Calu3 (cell line): ENCODE measurements around the gene GCN1. TPM values are rescaled to one million over a fixed set of nuclear protein-coding genes. Genes with fewer than 3 reads are reported as not detected.
"Not testable (repeated sequence)": the region's sequence is repeated elsewhere in the genome, so short reads cannot be mapped to it uniquely, and the experiment has no call there.

ENCODE experiments used
- BruUV-seq: library from RNA; stranded (reverse); fragments of 400-500 nt; replicated peaks from 2 replicates; lab custom pipeline; 2021; lab: Mats Ljungman, UMichigan
- CTCF ChIA-PET: fragments of 300-600 bp; sonication (Branson Sonifier 250); formaldehyde crosslinking; loops from one replicate; lab custom pipeline; 2022; ENCODE audit warnings: antibody characterized with exemption; lab: Charles Lee
- DNase-seq: peaks from one replicate; pipeline ENCODE4 v3.0.0; 2022
- H3K27ac Mint-ChIP-seq: one replicate; pipeline ENCODE4 v1.8.0; 2022; ENCODE audit warnings: mixed read lengths; ENCODE audit not compliant: unreplicated experiment
- H3K27me3 Mint-ChIP-seq: one replicate; pipeline ENCODE4 v1.8.0; 2022; ENCODE audit warnings: mixed read lengths; ENCODE audit not compliant: unreplicated experiment
- H3K36me3 Mint-ChIP-seq: one replicate; pipeline ENCODE4 v1.8.0; 2022; ENCODE audit warnings: mild to moderate bottlenecking, moderate library complexity, mixed read lengths; ENCODE audit not compliant: insufficient read depth, unreplicated experiment
- H3K4me1 Mint-ChIP-seq: one replicate; pipeline ENCODE4 v1.8.0; 2022; ENCODE audit warnings: mild to moderate bottlenecking, low read depth, mixed read lengths; ENCODE audit not compliant: unreplicated experiment
- H3K4me3 Mint-ChIP-seq: one replicate; pipeline ENCODE4 v1.8.0; 2022; ENCODE audit warnings: mild to moderate bottlenecking, low read depth, moderate library complexity, mixed read lengths; ENCODE audit not compliant: unreplicated experiment
- H3K9me3 Mint-ChIP-seq: one replicate; pipeline ENCODE4 v1.8.0; 2022; ENCODE audit warnings: low read depth, mixed read lengths; ENCODE audit not compliant: unreplicated experiment
- CTCF ChIP-seq: fragments of 200-600 bp; IDR thresholded peaks from one replicate; pipeline ENCODE4 v1.8.0; 2022; ENCODE audit warnings: antibody characterized with exemption; ENCODE audit not compliant: unreplicated experiment
- intact Hi-C: fragments of 100-400 bp; cut with micrococcal nuclease; formaldehyde crosslinking; loops from one replicate; pipeline ENCODE4 v1.10.0; 2022; ENCODE audit not compliant: unreplicated experiment
- total RNA-seq: library from RNA; stranded (reverse); gene quantifications from 2 replicates; pipeline ENCODE4 v1.2.3, GENCODE V29; 2022

Gene GCN1
- total RNA-seq, 1 experiment from 2014 or later, result 168 TPM

DNA sequence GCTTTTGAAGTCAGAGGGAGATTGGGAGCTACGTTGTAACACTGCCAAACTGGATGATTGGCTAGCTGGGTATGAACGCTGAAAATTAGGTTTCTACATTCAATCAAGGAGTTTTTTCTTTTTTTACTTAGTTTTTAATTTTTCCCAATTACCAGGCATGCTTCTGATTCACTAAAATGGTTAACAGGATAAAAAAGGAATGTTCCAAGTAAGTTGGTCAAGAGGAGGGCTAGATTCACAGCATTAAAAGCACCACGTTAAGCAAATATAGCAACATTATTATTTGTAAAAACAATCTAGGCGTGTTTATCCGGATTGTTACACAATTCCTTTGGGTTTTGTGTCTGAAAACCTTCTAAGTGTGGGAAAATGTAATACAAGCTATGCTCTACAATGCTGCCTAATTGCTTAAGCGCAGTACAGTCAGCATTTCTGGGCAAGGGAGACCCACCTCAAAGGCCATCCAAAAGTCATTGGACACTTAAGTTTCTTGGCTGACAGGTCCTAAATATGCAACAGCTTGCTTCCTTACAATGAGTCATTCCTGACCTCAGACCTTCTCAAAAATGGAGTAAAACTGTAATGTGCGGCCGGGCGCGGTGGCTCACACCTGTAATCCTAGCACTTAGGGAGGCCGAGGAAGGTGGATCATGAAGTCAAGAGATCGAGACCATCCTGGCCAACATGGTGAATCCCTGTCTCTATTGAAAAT, 5.2 kb upstream of the GCN1 start:
- Mint-ChIP-seq H3K27ac (peak overlapping the region; percentile 96), H3K27me3 (no peaks in the 10 kb centered on the region), H3K9me3 (no peaks in the 10 kb centered on the region), H3K36me3 (peaks cover 78% of the 10 kb centered on the region), H3K4me3 (peak overlapping the region; percentile 85), H3K4me1 (peaks cover 22% of the 10 kb centered on the region)
- intact Hi-C loops, result loop anchor here (2.0 kb wide), 1 partner anchor 65 kb away; the partner anchor contains the start of gene PXN
- peak; percentile 30 for DNase-seq
- no peak for TF ChIP-seq CTCF
- BruUV-seq, result no TSS peak
- CTCF ChIA-PET, result interaction anchor here (1.8 kb wide), 1 partner anchor 29 kb away, joined by 13 read pairs; no protein-coding TSS in a partner anchor

DNA sequence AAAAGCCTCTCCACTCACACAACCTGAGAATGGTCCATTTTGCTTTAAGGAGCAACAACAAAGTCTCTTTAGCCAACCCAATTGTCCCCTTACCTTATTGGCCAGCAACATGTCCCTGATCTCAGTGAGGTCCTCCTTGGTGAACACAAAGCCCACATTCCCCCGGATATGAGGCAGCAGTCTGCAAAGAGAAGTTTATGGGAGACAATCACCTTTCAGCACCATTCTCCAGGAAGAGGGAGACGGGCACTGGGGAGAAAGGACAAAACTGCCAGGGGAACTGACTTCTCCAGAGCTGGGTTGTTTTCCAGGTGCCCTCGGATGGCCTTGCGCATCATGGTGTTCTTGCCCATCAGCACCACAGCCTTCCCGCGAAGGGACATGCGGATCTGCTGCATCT, 4.5 kb upstream of the GCN1 start:
- Mint-ChIP-seq H3K4me1 (peaks cover 22% of the 10 kb centered on the region), H3K27ac (peak overlapping the region; percentile 96), H3K36me3 (peaks cover 85% of the 10 kb centered on the region), H3K9me3 (no peaks in the 10 kb centered on the region), H3K4me3 (peak overlapping the region; percentile 85), H3K27me3 (no peaks in the 10 kb centered on the region)
- no TSS peak for BruUV-seq
- TF ChIP-seq CTCF, result no peak
- CTCF ChIA-PET, result no interaction called here
- DNase-seq, result no peak
- intact Hi-C loops, result no loop called here

DNA sequence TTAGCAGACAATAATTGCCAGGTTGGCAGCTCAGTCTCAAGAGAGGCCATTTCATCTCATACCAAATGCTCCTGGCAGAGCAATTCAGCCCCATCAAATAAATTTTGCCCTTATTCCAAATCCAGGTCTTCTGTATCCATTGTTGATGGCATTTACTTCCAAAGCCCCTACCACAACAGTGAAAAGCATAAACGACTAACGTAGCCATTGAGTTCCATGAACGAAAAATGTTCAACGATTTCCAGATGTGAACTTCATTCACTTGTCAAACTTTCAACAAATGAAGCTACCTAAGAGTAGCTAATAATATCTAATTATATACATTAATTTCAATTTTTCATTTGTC, 3.0 kb upstream of the GCN1 start:
- Mint-ChIP-seq H3K27me3 (no peaks in the 10 kb centered on the region), H3K4me1 (peaks cover 22% of the 10 kb centered on the region), H3K9me3 (no peaks in the 10 kb centered on the region), H3K36me3 (peaks cover 97% of the 10 kb centered on the region), H3K27ac (peak overlapping the region; percentile 54), H3K4me3 (peak overlapping the region; percentile 24)
- intact Hi-C loops, result no loop called here
- CTCF ChIA-PET, result interaction anchor here (0.7 kb wide), 2 partner anchors 21 to 34 kb away, joined by 3 to 5 read pairs; no protein-coding TSS in a partner anchor
- DNase-seq, result no peak
- BruUV-seq, result TSS peak; percentile 1
- no peak for TF ChIP-seq CTCF

GRCh38 chr12:120196817-120197541, 2.5 kb upstream of the GCN1 start:
- BruUV-seq, intact Hi-C loops, H3K27me3 Mint-ChIP-seq, H3K9me3 Mint-ChIP-seq, DNase-seq: not testable (repeated sequence)
- H3K4me1 Mint-ChIP-seq, result peaks cover 26% of the 10 kb centered on the region
- CTCF ChIA-PET, result interaction anchor here (0.5 kb wide), 1 partner anchor 11 kb away, joined by 6 read pairs; no protein-coding TSS in a partner anchor
- peak overlapping the region; percentile 24 for H3K4me3 Mint-ChIP-seq
- H3K36me3 Mint-ChIP-seq, result peaks cover 97% of the 10 kb centered on the region
- peak overlapping the region; percentile 54 for H3K27ac Mint-ChIP-seq
